Activated CD4-positive, alpha-beta T cell treated with anti-CD3 and anti-CD28 coated beads, Interleukin-10, Interleukin-2, amounts not matched to agents 100 ng/mL and 50 ng/mL, durations not matched to agents 16 hours and 8 hours (primary cell): Measurements from ENCODE around the gene DGKB.

ENCODE experiments used
- DNase-seq: peaks from one replicate; pipeline ENCODE4 v3.0.0-alpha.2; 2020

Gene DGKB

DNA sequence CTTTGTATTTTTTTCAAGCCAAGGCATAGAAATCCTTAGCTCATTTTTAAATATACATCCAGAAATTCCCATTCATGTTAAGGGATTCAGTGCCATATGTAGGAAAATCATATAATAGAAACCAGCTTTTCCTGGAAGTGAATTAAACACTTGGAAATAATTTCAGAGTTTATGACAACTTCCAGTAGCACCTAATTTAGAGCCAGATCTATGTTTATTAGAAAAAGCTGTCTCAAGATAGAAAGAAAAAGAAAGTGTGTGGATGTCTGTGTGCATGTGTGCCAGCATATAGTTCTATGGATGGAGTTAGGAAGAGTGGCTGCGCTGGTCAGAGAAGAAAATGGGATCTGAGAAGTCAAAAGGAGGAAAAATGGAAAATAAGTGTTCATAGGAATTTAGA lies 225.7 kb downstream of the DGKB start:
- DNase-seq, result no peak

DNA sequence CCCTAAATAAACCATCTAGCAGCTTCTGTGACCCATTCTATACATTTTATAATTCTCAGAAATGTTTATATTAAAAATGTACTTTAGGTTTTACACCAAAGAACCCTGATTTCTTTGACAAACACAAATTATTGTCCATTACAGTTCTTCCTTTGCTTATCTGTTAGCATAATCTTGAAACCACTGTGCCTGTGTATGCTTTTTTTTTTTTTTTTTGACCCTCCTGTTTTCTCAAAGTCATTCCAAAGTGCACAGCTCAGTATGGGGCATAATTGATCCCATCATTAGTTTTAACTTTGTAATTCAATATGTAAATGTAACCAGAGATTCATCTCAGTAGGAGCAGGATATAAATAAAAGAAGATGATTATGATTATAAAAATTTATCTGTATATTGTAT lies 229.3 kb downstream of the DGKB start:
- DNase-seq, result no peak

DNA sequence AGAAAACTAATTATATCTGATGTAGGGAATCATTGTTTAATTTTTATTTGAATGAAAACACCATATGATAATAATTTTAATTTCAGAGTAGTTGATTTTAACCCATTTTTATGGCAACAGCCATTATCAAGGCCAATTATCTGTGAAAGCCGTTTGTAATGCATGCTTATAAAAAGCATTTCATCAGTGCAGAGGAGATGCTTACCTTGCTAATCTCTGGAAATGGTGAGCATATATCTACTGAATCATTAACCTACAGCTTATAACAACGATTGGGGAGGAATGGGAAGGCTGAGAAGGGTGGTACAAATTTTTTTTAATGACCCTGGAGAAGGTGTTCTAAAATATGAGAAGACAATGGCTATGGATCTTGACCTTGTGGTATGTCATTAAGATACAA lies 235.6 kb downstream of the DGKB start:
- no peak for DNase-seq

DNA sequence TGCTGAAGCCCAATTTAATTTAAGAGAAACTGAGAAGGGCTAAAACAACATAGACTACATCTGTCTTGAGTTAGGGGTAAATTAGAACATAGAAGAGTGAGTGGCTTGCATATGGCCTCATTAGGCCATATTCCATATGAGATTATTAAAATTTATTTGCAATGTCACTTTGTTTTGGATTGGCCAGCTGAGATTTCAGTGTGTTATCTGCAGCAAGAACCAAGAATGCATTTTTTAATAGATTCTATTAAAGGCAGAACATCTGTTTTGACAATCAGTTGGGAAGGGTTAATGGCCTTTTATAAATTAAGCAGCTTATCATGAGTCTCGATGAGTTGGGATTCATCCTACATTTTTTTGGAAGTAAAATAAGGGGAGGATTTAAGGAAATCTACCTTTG lies 236.2 kb downstream of the DGKB start:
- no peak for DNase-seq

DNA sequence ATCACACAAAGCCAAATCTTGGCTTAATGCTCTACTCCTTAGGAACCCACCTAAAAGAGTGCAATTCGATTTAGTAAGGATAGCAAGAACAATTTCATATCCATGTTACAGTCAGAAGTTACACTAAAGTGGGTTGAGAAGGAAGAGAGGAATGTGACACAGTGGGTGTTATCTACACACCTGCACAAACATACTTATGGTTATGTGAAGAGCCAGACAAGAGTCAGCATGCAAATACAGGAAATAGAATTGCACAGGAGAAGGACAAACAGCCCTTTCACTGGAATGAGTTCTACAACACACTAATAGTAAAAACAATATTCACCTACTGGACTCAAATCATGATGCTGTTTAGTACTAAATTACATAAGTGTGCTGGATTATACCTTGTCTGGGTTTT lies 262.8 kb downstream of the DGKB start:
- no peak for DNase-seq

DNA sequence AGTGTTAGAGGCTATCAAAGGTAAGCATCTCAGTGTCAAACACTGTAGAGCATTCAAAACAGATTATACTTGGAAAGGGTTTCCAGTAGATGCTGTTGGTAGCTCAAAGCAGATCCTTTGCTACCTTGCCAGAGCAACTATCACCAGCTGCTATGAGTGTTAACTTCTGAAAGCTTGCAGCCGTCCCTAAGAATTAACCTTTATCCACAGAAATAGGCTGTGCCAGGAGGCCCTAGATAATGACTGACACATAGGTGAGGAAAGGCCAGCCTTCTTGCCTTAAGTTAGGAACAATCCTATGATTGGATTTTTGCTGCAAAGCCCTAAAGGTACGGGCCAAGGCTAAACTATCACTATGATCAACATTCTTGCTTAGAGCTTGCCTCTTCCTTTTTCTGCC lies 263.2 kb downstream of the DGKB start:
- DNase-seq, result no peak

DNA sequence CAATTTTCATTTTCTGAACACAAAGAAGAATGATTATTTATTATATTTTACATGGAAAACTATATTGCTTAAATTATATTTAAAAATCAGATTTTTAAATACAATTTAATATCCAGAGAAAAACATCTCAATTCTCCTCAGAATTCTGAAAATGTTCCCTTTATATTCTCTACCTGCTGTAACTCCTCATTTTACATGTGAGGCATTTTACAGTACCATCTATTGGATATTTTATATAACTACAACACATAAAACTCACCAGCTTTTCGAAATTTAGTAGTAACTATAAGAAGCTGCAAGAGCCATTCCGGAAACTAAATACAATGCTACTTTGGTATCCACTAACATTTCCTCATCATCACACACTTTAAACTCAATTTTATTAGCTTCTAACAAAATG lies 264.6 kb downstream of the DGKB start:
- no peak for DNase-seq

DNA sequence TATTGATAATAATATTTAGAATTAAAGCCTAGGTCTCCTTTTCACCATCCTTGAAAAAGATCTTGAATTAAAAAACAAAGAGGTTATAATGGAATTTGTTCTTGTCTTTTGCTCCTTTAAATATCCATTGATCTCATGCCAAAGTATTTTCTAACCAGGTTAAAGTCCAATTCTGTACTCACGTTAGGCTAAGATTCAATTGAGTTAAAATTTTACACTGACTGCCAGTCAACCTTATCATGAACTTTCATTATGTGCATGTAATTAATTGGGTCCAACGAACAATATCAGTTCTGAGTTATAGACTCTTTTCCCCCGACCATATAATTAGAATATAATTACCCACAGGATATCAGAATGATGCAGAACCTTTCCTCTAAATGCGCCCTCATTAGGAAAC lies 266.6 kb downstream of the DGKB start:
- DNase-seq, result no peak

DNA sequence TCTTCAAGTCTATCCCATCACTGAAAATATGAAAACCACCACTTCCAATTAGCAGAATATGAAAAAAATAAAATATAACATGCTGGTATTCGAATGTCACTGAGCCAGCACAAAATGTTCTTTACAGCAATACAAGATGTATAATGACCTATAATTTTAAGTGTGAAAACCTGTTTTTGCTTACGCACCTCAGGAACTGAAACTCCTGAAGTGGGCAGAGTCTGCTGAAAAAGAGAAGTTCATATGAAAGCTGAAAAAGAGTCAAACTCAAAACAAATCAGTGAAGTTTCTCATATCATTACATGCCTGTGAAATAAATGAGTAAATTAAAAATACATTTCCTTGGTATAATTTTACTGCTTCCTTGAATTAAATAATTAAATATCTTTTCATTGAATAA lies 272.5 kb downstream of the DGKB start:
- no peak for DNase-seq

DNA sequence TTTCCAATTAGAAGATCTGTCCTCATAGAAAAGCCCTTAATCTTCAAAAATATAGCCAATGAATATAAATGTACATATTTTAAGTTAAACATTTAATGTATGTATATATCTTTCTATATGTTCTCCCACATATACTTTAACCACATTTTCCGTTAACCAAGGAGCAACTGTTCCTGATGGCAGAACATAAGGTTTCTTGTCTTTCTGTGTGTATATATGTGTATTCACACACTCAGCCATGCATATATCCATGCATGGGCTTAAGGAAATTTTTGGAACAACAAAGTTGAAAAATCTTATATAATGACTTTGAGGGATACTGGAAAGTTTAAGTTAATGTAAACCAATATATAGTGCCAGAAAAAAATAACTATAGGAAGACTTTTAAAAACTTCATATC lies 274.0 kb downstream of the DGKB start:
- no peak for DNase-seq

DNA sequence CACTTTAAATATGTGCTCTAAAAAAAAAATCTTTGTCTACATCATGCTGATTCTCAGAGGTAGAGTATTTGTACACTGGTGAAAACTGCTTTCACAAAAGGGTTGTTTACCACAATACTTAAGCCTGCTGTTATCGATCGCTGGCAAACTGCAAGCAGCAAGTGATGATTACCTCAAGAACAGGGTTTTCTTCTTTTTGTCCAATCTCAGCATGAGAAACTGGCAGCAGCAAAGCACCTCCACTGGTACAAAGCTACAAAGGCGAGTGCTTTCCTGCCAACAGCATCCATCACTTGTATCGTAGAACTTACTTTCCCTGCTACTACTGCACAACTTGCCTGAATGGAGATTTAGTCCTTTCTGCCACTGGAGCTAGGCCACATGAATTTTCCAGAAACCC lies 276.5 kb downstream of the DGKB start:
- DNase-seq, result no peak

DNA sequence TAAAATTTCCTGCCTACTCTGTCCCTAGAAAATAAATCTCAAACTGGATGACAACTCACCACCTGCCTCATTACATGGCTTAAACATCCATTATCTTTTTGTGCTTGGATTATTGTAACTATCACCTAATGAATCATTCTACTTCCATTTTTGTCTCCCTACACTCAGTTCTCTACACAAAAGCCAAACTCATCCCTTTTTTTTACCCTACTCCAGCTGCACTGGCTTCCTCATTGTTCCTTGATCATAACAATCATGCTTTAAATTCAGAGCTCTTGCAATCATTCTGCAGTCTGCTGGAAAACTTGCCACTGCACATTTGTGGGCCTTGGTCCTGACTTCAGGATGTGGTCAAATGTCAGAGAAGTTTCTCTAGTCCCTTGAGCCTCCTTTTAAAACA lies 280.0 kb downstream of the DGKB start:
- DNase-seq, result no peak

DNA sequence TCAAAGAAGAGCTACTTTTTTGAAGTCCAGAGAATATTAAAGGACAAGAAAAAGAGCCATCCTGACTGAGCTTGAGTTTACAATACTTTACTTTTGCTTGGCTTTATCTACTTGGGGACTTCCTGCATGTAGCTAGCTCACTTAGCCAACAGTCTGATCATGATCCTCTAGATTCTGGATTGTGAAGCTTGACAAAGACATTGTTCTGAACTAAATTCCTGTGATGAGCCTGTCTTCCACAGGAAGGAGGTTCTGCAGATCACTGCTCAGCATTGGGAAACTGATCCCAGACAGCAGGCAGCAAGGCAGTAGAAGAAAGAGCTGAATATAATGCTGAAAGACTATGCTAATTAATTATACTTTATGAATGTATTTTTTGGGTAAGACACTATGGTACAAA lies 296.4 kb downstream of the DGKB start:
- DNase-seq, result no peak

DNA sequence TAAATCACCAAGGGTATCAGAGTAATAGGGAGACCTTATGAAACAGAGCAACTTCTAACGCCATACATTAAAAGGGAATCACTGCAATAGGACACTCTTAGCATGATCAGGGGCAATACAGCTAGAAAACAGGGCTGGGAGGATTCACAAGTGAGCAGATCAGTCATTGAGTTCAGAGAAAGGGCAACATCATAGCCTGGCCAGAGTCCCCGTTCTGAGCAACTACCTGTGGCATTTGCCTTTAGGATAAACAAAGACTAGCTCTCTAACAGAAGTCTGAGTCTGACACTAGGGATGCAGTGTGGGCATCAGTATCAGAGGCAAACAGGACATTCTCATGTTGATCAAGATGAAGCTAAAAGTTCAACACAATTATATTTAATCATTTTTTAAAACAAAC lies 297.9 kb downstream of the DGKB start:
- DNase-seq, result no peak

DNA sequence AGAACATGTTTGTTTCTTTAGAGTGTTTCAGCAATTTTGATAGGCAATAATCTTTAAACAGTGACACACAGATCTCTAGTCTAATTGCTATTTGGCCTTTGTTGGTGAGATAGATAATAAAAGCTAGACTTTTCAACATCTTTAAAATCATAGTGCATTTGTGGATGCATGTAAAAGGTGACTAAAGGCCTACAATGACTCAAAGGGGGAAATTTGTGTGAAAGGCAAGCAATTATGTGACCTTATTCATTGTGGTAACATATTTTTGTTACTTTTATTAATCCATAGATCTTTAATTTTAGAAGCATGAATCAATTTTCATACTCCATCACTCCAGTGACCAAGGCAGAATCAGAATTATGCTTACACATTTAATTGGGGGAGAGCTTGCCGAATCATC lies 299.7 kb downstream of the DGKB start:
- no peak for DNase-seq

DNA sequence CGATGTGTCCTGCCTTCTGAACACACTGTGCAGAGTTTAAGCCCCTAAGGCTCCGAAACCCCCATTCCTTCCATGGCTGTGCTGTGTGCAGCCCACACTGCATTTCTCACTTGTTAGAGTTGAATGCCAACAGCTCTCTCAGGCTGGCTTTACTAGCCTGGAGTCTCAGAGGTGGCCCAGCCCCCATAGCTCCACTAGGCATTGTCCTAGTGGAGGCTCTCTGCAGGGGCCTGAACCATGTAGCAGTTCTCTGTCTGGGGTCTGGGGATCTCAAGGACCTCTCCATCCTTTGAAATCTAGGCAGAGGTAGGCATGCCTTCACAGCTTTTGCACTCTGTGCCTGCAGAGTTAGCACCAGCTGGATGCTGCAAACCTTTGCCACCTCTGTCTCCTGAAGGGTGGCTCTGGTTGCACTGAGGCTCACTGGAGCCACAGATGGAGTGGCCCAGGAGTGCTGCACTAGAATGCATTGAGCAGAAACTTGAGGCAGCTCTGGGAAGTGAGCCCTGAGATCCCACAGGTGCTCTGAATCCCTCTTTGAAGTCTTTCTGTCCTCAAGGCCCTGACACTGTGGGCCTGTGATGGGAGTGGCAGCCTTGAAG lies 301.7 kb downstream of the DGKB start:
- DNase-seq, result no peak

DNA sequence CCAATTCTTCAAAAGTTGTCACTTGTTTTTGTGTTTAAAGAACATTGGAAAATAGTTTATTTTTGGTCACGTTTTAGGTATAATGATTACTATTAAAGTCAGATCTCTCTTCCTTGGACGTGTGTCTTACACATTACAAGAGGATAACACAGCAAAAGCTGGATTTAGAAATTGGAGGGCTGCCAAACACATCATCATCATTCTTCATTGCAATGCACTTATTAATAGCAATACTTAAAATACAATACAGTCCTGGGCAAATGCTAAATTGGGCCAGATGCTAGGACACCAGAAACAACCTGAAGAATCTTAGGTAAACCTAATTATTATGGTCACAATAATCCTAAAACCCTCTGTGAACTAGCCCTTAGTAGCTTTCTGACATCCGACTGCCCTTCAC lies 303.6 kb downstream of the DGKB start:
- DNase-seq, result no peak

DNA sequence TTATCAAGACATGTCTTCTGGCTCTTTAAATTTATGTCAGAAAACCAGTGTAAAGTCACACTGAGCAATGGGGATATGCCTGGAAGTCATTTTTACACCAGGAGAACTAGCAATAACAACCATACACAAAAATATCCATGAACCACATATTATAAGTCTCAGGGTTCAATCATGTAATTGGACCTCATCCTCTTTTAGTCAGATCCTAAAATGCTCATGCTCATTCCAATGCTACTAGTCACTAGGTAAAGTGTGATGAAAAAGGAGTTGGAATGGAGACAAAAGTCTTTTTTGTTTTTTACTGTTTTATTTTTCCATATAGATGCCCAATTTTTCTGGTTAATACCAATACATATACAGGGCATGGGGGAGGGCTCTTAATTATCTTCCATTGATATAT lies 306.1 kb downstream of the DGKB start:
- no peak for DNase-seq

DNA sequence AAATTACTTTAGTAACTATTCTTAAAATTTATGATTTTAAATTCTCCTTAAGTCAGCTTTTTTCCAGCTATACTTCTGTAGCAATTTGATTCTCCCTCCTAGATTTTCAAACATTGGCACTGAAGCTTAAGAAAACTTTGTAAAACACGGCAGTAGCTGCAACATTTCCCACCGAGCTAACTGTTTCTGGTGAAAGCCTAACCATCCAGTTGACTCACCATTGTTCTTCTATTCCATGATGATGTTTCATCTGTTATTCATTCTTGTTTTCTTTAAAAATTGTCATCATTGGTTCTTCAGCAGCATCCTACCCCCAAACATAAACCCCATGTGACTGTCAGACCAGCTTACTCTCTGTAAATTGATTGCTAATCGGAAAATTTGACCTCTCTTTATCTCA lies 312.3 kb downstream of the DGKB start:
- DNase-seq, result no peak

DNA sequence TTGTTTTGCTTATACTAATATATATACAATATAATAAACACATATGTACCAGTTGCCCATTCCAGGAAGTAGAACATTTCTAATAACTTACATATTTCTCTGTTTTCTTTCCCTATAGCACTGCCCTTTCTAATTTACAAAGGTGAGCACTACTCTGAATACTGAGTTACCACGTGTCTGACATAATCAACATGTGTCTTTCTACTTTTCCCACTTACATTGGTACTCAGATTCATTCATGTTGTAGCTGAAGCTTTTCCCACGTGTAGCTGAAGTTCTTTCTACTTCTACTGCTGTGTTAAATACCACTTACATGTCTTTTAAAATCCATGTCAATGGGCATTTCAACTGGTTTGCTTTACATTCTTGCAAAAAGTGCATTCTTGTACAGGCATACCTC lies 317.3 kb downstream of the DGKB start:
- no peak for DNase-seq

DNA sequence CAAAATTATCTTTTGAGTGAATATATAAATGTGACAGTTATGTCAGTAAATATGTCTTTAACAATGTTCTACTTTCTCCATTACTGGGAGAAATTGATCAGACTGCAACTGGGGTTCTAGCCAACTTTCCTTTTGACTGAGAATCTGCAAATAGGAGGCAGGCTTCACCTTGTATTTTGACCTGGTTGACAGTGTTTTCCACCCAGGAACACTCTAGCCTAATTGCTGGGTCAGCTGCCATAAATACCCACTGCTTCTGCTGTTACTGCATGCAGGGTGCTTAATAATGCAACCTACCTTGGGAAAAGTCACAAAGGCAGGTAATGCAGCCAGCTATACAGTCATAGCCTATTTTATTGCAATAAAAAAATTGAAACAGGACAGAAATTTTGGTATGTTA lies 319.0 kb downstream of the DGKB start:
- DNase-seq, result no peak

DNA sequence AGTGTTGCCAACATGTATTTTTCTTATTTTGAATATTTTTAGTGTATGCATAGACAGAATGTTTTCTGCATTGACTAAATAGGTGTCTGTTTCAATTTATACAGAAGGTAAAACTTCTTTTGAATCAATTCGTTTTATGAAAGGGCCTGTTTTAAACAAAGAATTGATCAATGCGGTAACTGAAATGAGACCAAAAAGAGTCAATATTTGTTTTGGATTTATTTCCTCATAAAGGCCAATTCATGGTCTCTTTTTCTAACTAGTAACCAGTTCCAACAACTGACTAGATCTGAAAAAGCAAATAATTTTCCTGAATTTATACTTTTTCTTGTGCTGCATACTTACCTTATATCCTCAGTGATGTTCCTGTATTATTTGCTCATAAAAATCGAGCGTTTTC lies 320.5 kb downstream of the DGKB start:
- DNase-seq, result no peak

DNA sequence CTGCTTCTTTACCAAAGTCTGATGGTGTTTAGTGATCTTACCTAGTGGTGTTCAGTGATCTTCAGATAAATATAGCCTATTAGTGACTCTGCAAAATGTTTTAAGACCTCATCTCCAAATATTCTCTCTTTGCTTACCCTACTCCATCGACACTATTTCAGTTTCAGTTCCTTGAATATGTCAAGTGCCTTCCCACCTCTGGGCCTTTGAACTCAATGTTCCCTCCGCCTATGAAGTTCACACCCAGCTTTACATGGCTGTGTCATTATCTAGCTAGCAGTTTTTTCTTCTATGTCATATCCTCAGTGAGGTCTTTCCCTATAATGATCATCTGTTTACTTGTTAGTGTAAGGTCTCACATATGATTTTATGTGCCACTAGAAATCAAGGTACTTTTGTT lies 322.6 kb downstream of the DGKB start:
- DNase-seq, result no peak

DNA sequence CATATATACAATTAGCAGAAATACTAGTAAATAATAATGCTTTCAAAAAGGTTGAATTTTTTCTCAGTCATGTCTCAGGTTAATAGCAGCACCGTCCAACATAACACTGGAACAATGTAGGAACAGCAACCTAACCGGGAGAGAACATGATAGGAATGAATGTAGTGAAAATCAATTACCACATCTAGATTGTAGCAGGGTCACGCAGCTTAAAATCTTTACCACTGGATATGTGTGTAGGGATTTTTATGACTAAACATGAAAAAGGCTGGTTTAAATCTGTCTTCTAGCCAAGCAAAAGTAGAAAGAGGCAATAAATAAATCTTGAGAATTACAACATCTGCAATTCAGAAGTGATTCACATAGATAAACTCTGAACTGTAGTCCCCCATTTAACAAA lies 326.0 kb downstream of the DGKB start:
- DNase-seq, result no peak

DNA sequence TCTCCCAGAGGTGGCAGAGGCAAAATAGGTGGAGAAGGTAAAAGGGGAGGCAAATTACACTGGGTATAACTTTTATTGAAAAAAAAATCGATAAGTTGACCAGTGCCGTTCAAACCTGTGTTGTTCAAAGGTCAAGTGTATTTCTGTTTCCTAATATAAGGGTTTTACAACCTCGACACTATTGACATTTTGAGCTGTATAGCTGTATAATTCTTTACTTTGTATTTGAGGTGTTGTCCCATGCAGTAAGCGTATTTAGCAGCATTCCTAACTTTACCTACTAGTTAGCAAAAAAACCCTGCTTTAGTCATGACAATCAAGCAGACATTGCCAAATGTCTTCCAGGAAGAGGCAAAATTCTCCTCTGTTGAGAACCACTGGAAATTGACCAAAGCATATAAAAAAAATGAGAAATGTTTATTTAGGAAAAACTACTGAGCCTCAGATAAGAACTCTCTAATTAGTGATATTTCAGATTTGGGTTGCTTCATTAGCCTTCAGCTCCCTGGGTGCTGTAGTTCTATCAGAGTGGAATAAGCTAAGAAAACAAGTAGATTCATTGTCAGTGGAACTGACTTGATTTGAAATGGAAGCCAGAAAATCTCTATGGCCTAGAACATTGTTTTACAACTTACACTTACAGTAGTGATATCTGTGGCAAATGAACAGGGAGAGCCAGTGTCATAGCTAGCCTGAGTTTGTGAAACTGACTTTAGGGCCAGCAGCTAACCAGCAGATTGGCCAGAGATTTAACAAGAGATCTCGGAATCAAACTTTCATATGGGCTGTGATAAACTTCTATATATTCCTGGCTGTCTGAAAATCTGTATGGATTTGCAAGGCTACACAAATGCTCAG lies 331.6 kb downstream of the DGKB start:
- no peak for DNase-seq
